ENCODE data around the gene GSN.
A peak's percentile ranks its signal among the peaks of the same experiment; 100 is the strongest.

GSN gene

DNA sequence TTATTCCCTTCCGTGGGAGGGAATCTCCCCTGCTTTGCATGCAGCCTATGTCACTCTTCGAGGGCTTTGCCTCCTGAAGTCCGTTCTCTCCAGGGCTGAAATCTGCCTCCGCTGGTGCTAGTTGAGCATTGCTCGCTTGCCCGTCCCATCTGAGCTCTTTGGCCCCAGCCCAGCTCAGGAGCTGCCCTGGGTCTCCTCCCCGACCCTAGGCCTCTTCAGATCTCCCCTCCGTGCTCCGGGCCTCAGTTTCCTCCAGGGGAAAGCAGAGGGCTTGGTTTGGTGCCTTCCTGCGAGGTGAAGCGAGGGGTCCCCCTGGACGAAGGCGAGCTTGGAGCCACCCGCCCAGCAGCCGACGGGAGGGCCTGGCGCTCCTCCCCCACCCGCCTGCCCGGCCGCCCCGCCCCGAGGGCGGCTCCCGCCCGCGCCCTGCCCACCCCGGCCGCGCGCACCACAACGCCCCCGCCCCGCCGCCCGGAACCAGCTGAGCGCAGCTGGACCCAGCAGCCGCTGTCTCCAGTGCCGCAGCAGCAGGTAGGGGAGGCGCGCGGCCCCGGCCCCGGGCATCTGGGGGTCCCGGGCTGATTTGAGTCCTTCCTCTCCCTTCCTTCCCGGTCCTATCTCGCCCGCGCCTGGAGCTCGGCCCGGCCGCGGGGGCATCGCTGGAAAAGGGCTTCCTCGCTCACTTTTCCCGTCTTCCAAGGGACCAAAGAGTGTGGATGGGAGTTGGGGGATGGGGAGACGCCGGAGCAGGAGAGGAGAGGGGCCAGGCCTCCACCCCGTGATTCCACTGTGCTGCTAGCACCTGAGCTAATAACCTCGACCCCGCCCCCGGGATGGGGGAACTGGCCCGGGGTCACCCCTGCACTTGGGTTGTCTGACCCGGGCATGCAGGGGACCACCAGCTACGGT, at the start of gene GSN:
TSS of gene GSN (plus strand) at position 474 of the 909 bp plus-strand sequence. CDS start 33,810 bp downstream, outside the sequence.
- Histone ChIP-seq H3K9me3 (ENCODE audit: control insufficient read depth, insufficient read depth, low read length) (no peaks in the 10 kb centered on the region), H3K36me3 (ENCODE audit: control insufficient read depth, low read length) (no peaks in the 10 kb centered on the region), H4K20me1 (ENCODE audit: control insufficient read depth, insufficient read depth, low read depth, low read length) (peaks cover 6% of the 10 kb centered on the region; the same call in 1 of the 2 replicates), H3K4me2 (ENCODE audit: low read length) (peak within 1 kb of the TSS; percentile 91), H3K79me2 (ENCODE audit: control insufficient read depth, low read length) (no peaks in the 10 kb centered on the region), H3K4me3 (ENCODE audit: low read length) (peak within 1 kb of the TSS; percentile 82), H3K4me1 (ENCODE audit: control insufficient read depth, low read length) (peaks cover 14% of the 10 kb centered on the region), H3F3A (ENCODE audit: control insufficient read depth, insufficient read depth) (no peaks in the 10 kb centered on the region), H3K27me3 (ENCODE audit: control insufficient read depth, low read length) (peaks cover 16% of the 10 kb centered on the region), H3K9me2 (replicated peaks; ENCODE audit: control insufficient read depth, low read length) (no peaks in the 10 kb centered on the region), H3K27ac (ENCODE audit: low read depth, low read length) (no peak within 1 kb of the TSS)
- no peak for TF ChIP-seq EZH2phosphoT487 (IDR thresholded peaks at IDR 0.05; ENCODE audit: borderline replicate concordance, low read length)
- TF ChIP-seq, protein P1, sequence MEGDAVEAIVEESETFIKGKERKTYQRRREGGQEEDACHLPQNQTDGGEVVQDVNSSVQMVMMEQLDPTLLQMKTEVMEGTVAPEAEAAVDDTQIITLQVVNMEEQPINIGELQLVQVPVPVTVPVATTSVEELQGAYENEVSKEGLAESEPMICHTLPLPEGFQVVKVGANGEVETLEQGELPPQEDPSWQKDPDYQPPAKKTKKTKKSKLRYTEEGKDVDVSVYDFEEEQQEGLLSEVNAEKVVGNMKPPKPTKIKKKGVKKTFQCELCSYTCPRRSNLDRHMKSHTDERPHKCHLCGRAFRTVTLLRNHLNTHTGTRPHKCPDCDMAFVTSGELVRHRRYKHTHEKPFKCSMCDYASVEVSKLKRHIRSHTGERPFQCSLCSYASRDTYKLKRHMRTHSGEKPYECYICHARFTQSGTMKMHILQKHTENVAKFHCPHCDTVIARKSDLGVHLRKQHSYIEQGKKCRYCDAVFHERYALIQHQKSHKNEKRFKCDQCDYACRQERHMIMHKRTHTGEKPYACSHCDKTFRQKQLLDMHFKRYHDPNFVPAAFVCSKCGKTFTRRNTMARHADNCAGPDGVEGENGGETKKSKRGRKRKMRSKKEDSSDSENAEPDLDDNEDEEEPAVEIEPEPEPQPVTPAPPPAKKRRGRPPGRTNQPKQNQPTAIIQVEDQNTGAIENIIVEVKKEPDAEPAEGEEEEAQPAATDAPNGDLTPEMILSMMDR (IDR thresholded peaks at IDR 0.05; ENCODE audit: low read depth, low read length, poor library complexity, severe bottlenecking), result no peak

DNA sequence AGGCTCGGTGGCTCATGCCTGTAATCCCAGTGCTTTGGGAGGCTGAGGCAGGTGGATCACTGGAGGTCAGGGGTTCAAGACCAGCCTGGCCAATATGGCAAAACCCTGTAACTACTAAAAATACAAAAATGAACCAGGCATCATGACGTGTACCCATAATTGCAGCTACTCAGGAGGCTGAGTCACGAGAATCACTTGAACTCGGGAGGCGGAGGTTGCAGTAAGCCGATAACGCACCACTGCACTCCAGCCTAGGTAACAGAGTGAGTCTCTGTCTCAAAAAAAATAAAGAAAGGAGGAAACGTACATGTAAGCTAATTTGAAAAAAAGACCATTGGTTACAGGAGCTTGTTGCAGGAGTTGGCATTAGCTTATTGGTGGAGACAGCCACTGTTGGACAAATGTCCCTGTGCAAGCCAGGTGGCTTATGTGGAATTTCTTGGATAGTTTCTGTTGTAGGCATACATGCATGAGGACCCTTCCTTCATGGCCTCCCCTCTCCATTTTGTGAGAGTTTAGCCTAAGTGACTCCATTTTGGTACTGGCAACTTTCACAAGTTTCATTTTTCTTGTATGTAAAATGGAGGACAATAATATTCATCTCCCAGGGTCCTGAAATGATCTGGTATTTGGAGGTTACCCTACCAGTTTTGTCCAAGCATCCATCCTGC, 49.5 kb upstream of the GSN start:
- no peaks in the 10 kb centered on the region for H3K79me2 ChIP-seq (ENCODE audit: control insufficient read depth, low read length)
- no peak overlapping the region for H3K4me3 ChIP-seq (ENCODE audit: low read length)
- H3K9me3 ChIP-seq (ENCODE audit: control insufficient read depth, insufficient read depth, low read length), result no peaks in the 10 kb centered on the region
- H3F3A ChIP-seq (ENCODE audit: control insufficient read depth, insufficient read depth), result no peaks in the 10 kb centered on the region
- no peaks in the 10 kb centered on the region for H3K27me3 ChIP-seq (ENCODE audit: control insufficient read depth, low read length)
- no peak overlapping the region for H3K27ac ChIP-seq (ENCODE audit: low read depth, low read length)
- TF ChIP-seq, protein P1 (IDR thresholded peaks at IDR 0.05; ENCODE audit: low read depth, low read length, poor library complexity, severe bottlenecking), result no peak
- TF ChIP-seq EZH2phosphoT487 (IDR thresholded peaks at IDR 0.05; ENCODE audit: borderline replicate concordance, low read length), result no peak
- H4K20me1 ChIP-seq (ENCODE audit: control insufficient read depth, insufficient read depth, low read depth, low read length), result no peaks in the 10 kb centered on the region
- H3K9me2 ChIP-seq (replicated peaks; ENCODE audit: control insufficient read depth, low read length), result no peaks in the 10 kb centered on the region
- H3K36me3 ChIP-seq (ENCODE audit: control insufficient read depth, low read length), result peaks cover 3% of the 10 kb centered on the region; the same call in 1 of the 2 replicates
- H3K4me2 ChIP-seq (ENCODE audit: low read length), result no peak overlapping the region
- H3K4me1 ChIP-seq (ENCODE audit: control insufficient read depth, low read length), result peaks cover 5% of the 10 kb centered on the region

DNA sequence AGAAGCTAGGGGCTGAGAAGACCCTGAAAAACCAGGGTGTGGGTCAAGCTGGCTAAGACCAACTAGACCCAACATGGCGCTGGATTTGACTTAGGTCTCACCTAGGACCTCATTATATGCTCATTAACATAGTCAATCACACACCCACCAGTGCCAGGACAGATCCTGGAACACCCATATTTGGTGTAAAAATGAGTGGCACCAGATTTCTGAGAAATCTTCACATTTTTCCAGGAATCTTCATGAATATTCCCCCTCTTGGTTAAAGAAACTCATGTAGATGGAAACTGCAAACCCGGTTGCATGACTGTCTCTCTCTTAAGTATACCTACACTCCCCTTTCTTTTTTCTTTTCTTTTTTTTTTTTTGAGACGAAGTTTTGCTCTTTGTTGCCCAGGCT, 48.4 kb upstream of the GSN start:
- Histone ChIP-seq H3K27me3 (ENCODE audit: control insufficient read depth, low read length) (no peaks in the 10 kb centered on the region), H3K9me3 (ENCODE audit: control insufficient read depth, insufficient read depth, low read length) (no peaks in the 10 kb centered on the region), H3K27ac (ENCODE audit: low read depth, low read length) (no peak overlapping the region), H3K9me2 (replicated peaks; ENCODE audit: control insufficient read depth, low read length) (no peaks in the 10 kb centered on the region), H4K20me1 (ENCODE audit: control insufficient read depth, insufficient read depth, low read depth, low read length) (no peaks in the 10 kb centered on the region), H3F3A (ENCODE audit: control insufficient read depth, insufficient read depth) (no peaks in the 10 kb centered on the region), H3K36me3 (ENCODE audit: control insufficient read depth, low read length) (peaks cover 3% of the 10 kb centered on the region; the same call in 1 of the 2 replicates), H3K4me1 (ENCODE audit: control insufficient read depth, low read length) (no peaks in the 10 kb centered on the region), H3K79me2 (ENCODE audit: control insufficient read depth, low read length) (no peaks in the 10 kb centered on the region), H3K4me2 (ENCODE audit: low read length) (no peak overlapping the region), H3K4me3 (ENCODE audit: low read length) (no peak overlapping the region)
- TF ChIP-seq EZH2phosphoT487 (IDR thresholded peaks at IDR 0.05; ENCODE audit: borderline replicate concordance, low read length), result no peak
